ENCODE results near the gene CLHC1. TPM values are rescaled to one million over a fixed set of nuclear protein-coding genes. Genes with fewer than 3 reads are reported as not detected.
"Not testable (repeated sequence)": the region's sequence is repeated elsewhere in the genome, so short reads cannot be mapped to it uniquely, and the experiment has no call there.

Gene CLHC1
- total and polyA plus RNA-seq, 12 donors = 4.7 to 21.3 (median 10.5) TPM

GRCh38 chr2:55147531-55147930 is 84.6 kb downstream of the CLHC1 start:
- no peak for DNase-seq

DNA sequence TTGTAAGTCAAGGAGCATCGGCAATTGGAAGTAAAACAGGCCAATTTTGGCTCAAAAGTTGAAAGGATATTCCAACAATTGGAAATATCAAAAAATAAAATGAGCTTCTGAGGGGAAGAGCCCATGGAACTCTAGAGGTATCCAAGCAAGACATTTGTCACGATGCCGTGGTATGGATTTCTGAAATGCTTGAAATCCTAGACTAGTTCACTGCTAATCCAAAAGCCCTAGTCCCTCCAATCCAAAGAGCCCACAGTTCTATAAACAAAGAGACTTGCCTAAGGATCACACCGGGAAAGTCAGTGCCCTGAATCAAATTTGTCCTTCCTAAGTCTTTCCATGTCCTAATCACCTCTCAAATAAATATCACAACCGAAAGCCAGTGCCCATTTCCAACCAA is 85.1 kb downstream of the CLHC1 start:
- H3K27me3 ChIP-seq = no peaks in the 10 kb centered on the region
- intact Hi-C loops (cut with DNase I) = no loop called here
- no peak for DNase-seq
- TF ChIP-seq, protein P1, sequence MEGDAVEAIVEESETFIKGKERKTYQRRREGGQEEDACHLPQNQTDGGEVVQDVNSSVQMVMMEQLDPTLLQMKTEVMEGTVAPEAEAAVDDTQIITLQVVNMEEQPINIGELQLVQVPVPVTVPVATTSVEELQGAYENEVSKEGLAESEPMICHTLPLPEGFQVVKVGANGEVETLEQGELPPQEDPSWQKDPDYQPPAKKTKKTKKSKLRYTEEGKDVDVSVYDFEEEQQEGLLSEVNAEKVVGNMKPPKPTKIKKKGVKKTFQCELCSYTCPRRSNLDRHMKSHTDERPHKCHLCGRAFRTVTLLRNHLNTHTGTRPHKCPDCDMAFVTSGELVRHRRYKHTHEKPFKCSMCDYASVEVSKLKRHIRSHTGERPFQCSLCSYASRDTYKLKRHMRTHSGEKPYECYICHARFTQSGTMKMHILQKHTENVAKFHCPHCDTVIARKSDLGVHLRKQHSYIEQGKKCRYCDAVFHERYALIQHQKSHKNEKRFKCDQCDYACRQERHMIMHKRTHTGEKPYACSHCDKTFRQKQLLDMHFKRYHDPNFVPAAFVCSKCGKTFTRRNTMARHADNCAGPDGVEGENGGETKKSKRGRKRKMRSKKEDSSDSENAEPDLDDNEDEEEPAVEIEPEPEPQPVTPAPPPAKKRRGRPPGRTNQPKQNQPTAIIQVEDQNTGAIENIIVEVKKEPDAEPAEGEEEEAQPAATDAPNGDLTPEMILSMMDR (IDR thresholded peaks at IDR 0.05) = no peak
- no peak for TF ChIP-seq POLR2A (IDR thresholded peaks at IDR 0.05)
- no peaks in the 10 kb centered on the region for H3K4me1 ChIP-seq (replicated peaks in 1 of 2)
- H3K27ac ChIP-seq = no peak overlapping the region
- no peak overlapping the region for H3K4me3 ChIP-seq
- WGBS, 4 donors = 88 to 97% (median 96%) methylated on average over 5 of the region's 5 CpGs
- H3K36me3 ChIP-seq (replicated peaks in 1 of 2) = no peaks in the 10 kb centered on the region
- no peaks in the 10 kb centered on the region for H3K9me3 ChIP-seq (replicated peaks in 1 of 3)

More at GRCh38 chr2:55147531-55147930, 84.6 kb downstream of the CLHC1 start:
- Histone ChIP-seq H3K27me3 (no peaks in the 10 kb centered on the region), H3K9me3 (replicated peaks in 1 of 3) (no peaks in the 10 kb centered on the region), H3K4me3 (no peak overlapping the region), H3K36me3 (replicated peaks in 1 of 2) (no peaks in the 10 kb centered on the region), H3K4me1 (replicated peaks in 1 of 2) (no peaks in the 10 kb centered on the region), H3K27ac (no peak overlapping the region)
- intact Hi-C loops (cut with DNase I) = no loop called here
- TF ChIP-seq, protein P1 (IDR thresholded peaks at IDR 0.05) = no peak
- no peak for TF ChIP-seq POLR2A (IDR thresholded peaks at IDR 0.05)
- WGBS, 4 donors = 96 to 100% (median 99%) methylated on average over 3 of the region's 3 CpGs

DNA sequence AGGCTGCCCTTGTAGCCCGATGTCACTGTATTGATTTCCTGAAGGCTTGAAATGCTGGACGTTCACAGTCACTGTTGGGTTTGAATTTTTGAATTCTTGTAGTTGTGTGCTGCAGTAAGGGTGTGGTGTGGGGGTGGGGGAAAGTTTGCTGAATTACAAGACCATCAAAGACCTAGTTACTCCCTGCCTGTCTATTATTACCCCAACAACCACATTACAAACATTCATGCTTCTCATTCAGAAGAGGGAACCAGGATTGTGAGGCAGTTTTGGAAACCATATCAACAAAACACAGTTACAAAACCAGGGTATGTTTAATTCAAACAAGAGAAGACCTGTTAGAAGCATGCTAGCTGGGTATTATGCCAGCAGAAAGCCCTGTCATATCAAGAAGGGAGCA is 85.8 kb downstream of the CLHC1 start:
- H3K36me3 ChIP-seq (replicated peaks in 1 of 2) = no peaks in the 10 kb centered on the region
- WGBS, 4 donors = 85 to 93% (median 90%) methylated on average over 2 of the region's 2 CpGs
- no peaks in the 10 kb centered on the region for H3K4me1 ChIP-seq (replicated peaks in 1 of 2)
- H3K9me3 ChIP-seq (replicated peaks in 1 of 3) = no peaks in the 10 kb centered on the region
- H3K27ac ChIP-seq = no peak overlapping the region
- H3K27me3 ChIP-seq = no peaks in the 10 kb centered on the region
- no peak overlapping the region for H3K4me3 ChIP-seq
- intact Hi-C loops (cut with DNase I) = no loop called here
- TF ChIP-seq, protein P1 (IDR thresholded peaks at IDR 0.05) = no peak
- TF ChIP-seq POLR2A (IDR thresholded peaks at IDR 0.05) = no peak
- DNase-seq = no peak

- WGBS, 4 donors = 89 to 97% (median 94%) methylated on average over 12 of the region's 12 CpGs
- H3K36me3 ChIP-seq (replicated peaks in 1 of 2) = no peaks in the 10 kb centered on the region
- H3K4me1 ChIP-seq (replicated peaks in 1 of 2) = no peaks in the 10 kb centered on the region
- H3K4me3 ChIP-seq = no peak overlapping the region
- no peaks in the 10 kb centered on the region for H3K9me3 ChIP-seq (replicated peaks in 1 of 3)
- H3K27ac ChIP-seq = no peak overlapping the region
- H3K27me3 ChIP-seq = no peaks in the 10 kb centered on the region
- intact Hi-C loops (cut with DNase I) = no loop called here
- no peak for DNase-seq
- TF ChIP-seq, protein P1 (IDR thresholded peaks at IDR 0.05) = no peak
- TF ChIP-seq POLR2A (IDR thresholded peaks at IDR 0.05) = no peak
These were observed 86.9 kb downstream of the CLHC1 start for GRCh38 chr2:55144922-55145820.

DNA sequence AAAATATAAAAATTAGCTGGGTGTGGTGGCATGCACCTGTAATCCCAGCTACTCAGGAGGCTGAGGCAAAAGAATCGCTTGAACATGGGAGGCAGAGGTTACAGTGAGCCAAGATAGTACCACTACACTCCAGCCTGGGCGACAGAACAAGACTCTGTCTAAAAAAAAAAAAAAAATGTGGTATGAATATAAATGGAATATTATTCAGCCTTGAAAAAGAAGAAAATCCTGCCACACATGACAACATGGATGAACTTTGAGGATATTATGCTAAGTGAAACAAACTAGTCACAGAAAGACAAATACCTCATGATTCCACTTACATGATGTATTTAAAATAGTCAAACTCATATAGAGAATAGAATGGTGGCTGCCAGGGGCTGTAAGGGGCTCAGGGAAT is 88.4 kb downstream of the CLHC1 start:
- 87 to 92% (median 91%) methylated on average over 2 of the region's 2 CpGs for WGBS, 4 donors
- H3K27ac ChIP-seq; intact Hi-C loops (cut with DNase I); H3K4me3 ChIP-seq; H3K9me3 ChIP-seq (replicated peaks in 1 of 3); H3K27me3 ChIP-seq; H3K4me1 ChIP-seq (replicated peaks in 1 of 2); DNase-seq; H3K36me3 ChIP-seq (replicated peaks in 1 of 2): not testable (repeated sequence)
